ENCODE results near the gene WDR82.

DNA sequence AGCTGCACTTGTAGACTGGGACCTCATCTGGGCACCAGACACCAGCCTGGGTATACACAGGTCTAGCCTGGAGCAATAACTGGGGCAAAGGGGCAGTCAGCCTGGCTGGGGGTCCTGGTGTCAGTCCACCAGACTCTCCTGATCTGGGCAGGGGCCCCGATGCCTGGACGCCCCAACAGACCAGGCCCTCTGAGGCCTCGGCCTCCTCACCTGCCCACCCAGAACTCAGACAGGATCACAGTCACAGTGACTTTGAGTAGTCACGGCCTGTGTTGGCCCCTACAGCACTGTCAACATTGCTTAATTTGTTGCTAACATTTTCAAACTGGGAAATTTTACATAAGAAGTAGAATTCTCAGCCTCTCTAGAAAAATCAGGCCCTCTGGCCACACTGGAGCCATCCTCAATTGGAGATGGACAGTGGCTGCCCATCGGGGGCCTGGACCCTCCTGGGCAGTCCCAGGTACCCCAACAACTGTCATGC, 45.3 kb downstream of the WDR82 start:
- TF ChIP-seq, protein P1, sequence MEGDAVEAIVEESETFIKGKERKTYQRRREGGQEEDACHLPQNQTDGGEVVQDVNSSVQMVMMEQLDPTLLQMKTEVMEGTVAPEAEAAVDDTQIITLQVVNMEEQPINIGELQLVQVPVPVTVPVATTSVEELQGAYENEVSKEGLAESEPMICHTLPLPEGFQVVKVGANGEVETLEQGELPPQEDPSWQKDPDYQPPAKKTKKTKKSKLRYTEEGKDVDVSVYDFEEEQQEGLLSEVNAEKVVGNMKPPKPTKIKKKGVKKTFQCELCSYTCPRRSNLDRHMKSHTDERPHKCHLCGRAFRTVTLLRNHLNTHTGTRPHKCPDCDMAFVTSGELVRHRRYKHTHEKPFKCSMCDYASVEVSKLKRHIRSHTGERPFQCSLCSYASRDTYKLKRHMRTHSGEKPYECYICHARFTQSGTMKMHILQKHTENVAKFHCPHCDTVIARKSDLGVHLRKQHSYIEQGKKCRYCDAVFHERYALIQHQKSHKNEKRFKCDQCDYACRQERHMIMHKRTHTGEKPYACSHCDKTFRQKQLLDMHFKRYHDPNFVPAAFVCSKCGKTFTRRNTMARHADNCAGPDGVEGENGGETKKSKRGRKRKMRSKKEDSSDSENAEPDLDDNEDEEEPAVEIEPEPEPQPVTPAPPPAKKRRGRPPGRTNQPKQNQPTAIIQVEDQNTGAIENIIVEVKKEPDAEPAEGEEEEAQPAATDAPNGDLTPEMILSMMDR (IDR thresholded peaks at IDR 0.05; ENCODE audit: poor library complexity) = no peak
- no peak for TF ChIP-seq EZH2phosphoT487 (IDR thresholded peaks at IDR 0.05; ENCODE audit: low read depth, severe bottlenecking, unreplicated experiment)
